ENCODE measurements around the gene CBX3. TPM values are rescaled to one million over a fixed set of nuclear protein-coding genes. Genes with fewer than 3 reads are reported as not detected.
"Not testable (repeated sequence)": the region's sequence is repeated elsewhere in the genome, so short reads cannot be mapped to it uniquely, and the experiment has no call there.

The CBX3 gene
- total RNA-seq, 1 experiment from 2014 or later: 215 TPM

GRCh38 chr7:26172048-26172447 lies 29.5 kb upstream of the CBX3 start:
- no peak overlapping the region for H3K4me3 ChIP-seq (ENCODE audit: low read depth, low read length)
- H3K36me3 ChIP-seq (ENCODE audit: control insufficient read depth, insufficient read depth, low read length): no peaks in the 10 kb centered on the region
- Mint-ChIP-seq H3K4me1 (ENCODE audit: low read depth, unreplicated experiment) (peaks cover 13% of the 10 kb centered on the region), H3K4me3 (ENCODE audit: unreplicated experiment) (no peak overlapping the region), H3K9me3 (ENCODE audit: unreplicated experiment) (no peaks in the 10 kb centered on the region), H3K27ac (ENCODE audit: unreplicated experiment) (no peak overlapping the region), H3K27me3 (ENCODE audit: insufficient read depth, unreplicated experiment) (no peaks in the 10 kb centered on the region), H3K36me3 (ENCODE audit: insufficient read depth, unreplicated experiment) (peaks cover 13% of the 10 kb centered on the region)
- no peaks in the 10 kb centered on the region for H3K27me3 ChIP-seq (replicated peaks; ENCODE audit: control insufficient read depth, insufficient read depth, low read length)
- CTCF ChIA-PET: no interaction called here
- BruUV-seq (replicated peaks): no TSS peak
- H3K4me1 ChIP-seq: peaks cover 26% of the 10 kb centered on the region
- no peak for TF ChIP-seq CTCF (IDR thresholded peaks at IDR 0.05; ENCODE audit: insufficient read depth in 1 of 2, low read depth in 1 of 2, low read length in 1 of 2, severe bottlenecking in 1 of 2, unreplicated experiment in 1 of 2)
- intact Hi-C loops (cut with micrococcal nuclease; ENCODE audit: unreplicated experiment): no loop called here
- POLR2A ChIA-PET: no interaction called here
- no peak for DNase-seq
- no peaks in the 10 kb centered on the region for H3K9me3 ChIP-seq

- intact Hi-C loops (cut with micrococcal nuclease; ENCODE audit: unreplicated experiment); H3K4me3 ChIP-seq (ENCODE audit: low read depth, low read length); H3K9me3 ChIP-seq; BruUV-seq (replicated peaks); H3K36me3 ChIP-seq (ENCODE audit: control insufficient read depth, insufficient read depth, low read length); H3K27me3 Mint-ChIP-seq (ENCODE audit: insufficient read depth, unreplicated experiment); POLR2A ChIA-PET; H3K9me3 Mint-ChIP-seq (ENCODE audit: unreplicated experiment); DNase-seq; H3K4me1 Mint-ChIP-seq (ENCODE audit: low read depth, unreplicated experiment); H3K4me3 Mint-ChIP-seq (ENCODE audit: unreplicated experiment); H3K27me3 ChIP-seq (replicated peaks; ENCODE audit: control insufficient read depth, insufficient read depth, low read length): not testable (repeated sequence)
- Mint-ChIP-seq H3K36me3 (ENCODE audit: insufficient read depth, unreplicated experiment) (peaks cover 49% of the 10 kb centered on the region), H3K27ac (ENCODE audit: unreplicated experiment) (peak overlapping the region; percentile 81)
- CTCF ChIA-PET: interaction anchor here (0.7 kb wide), 1 partner anchor 45 kb away, joined by 4 read pairs; no protein-coding TSS in a partner anchor
- peaks cover 24% of the 10 kb centered on the region for H3K4me1 ChIP-seq
Measured at GRCh38 chr7:26175903-26176302, 25.6 kb upstream of the CBX3 start.

DNA sequence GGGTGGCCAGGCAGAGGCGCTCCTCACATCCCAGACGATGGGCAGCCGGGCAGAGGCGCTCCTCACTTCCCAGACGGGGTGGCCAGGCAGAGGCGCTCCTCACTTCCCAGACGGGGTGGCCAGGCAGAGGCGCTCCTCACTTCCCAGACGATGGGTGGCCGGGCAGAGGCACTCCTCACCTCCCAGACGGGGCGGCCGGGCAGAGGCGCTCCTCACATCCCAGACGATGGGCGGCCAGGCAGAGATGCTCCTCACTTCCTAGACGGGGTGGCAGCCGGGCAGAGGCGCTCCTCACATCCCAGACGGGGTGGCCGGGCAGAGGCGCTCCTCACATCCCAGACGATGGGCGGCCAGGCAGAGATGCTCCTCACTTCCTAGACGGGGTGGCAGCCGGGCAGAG lies 24.8 kb upstream of the CBX3 start:
- H3K9me3 ChIP-seq; H3K27ac Mint-ChIP-seq (ENCODE audit: unreplicated experiment); H3K9me3 Mint-ChIP-seq (ENCODE audit: unreplicated experiment); H3K4me1 Mint-ChIP-seq (ENCODE audit: low read depth, unreplicated experiment); H3K36me3 ChIP-seq (ENCODE audit: control insufficient read depth, insufficient read depth, low read length); H3K4me3 ChIP-seq (ENCODE audit: low read depth, low read length); DNase-seq; intact Hi-C loops (cut with micrococcal nuclease; ENCODE audit: unreplicated experiment); POLR2A ChIA-PET; H3K27me3 Mint-ChIP-seq (ENCODE audit: insufficient read depth, unreplicated experiment); H3K27me3 ChIP-seq (replicated peaks; ENCODE audit: control insufficient read depth, insufficient read depth, low read length); H3K4me3 Mint-ChIP-seq (ENCODE audit: unreplicated experiment); CTCF ChIA-PET; BruUV-seq (replicated peaks): not testable (repeated sequence)
- H3K36me3 Mint-ChIP-seq (ENCODE audit: insufficient read depth, unreplicated experiment): peaks cover 49% of the 10 kb centered on the region
- peaks cover 26% of the 10 kb centered on the region for H3K4me1 ChIP-seq

GRCh38 chr7:26177269-26177668 lies 24.3 kb upstream of the CBX3 start:
- H3K4me1 Mint-ChIP-seq (ENCODE audit: low read depth, unreplicated experiment); H3K27me3 ChIP-seq (replicated peaks; ENCODE audit: control insufficient read depth, insufficient read depth, low read length); DNase-seq; H3K36me3 ChIP-seq (ENCODE audit: control insufficient read depth, insufficient read depth, low read length); H3K4me3 Mint-ChIP-seq (ENCODE audit: unreplicated experiment); BruUV-seq (replicated peaks); H3K9me3 Mint-ChIP-seq (ENCODE audit: unreplicated experiment); H3K27ac Mint-ChIP-seq (ENCODE audit: unreplicated experiment); intact Hi-C loops (cut with micrococcal nuclease; ENCODE audit: unreplicated experiment); POLR2A ChIA-PET; CTCF ChIA-PET; H3K4me3 ChIP-seq (ENCODE audit: low read depth, low read length); H3K9me3 ChIP-seq; H3K27me3 Mint-ChIP-seq (ENCODE audit: insufficient read depth, unreplicated experiment): not testable (repeated sequence)
- peaks cover 51% of the 10 kb centered on the region for H3K36me3 Mint-ChIP-seq (ENCODE audit: insufficient read depth, unreplicated experiment)
- H3K4me1 ChIP-seq: peaks cover 26% of the 10 kb centered on the region
